ENCODE results near the gene KNDC1. TPM values are rescaled to one million over a fixed set of nuclear protein-coding genes. Genes with fewer than 3 reads are reported as not detected.

KNDC1 gene
- total RNA-seq, 1 donor from 2014 or later, result 0.09 TPM

GRCh38 chr10:133257489-133258065 is 97.6 kb downstream of the KNDC1 start:
- POLR2A ChIA-PET, result interaction anchor here (0.6 to 3.6 kb wide), 6 partner anchors 11 to 109 kb away, joined by 3 to 32 read pairs (median 5); partner anchors contain the start of gene ADAM8
- H3K27me3 Mint-ChIP-seq, result no peaks in the 10 kb centered on the region
- TF ChIP-seq CTCF (IDR thresholded peaks at IDR 0.05), result no peak
- peak overlapping the region; percentile 68 for H3K27ac Mint-ChIP-seq
- H3K36me3 Mint-ChIP-seq (ENCODE audit: low read depth), result no peaks in the 10 kb centered on the region
- peak; percentile 15 for ATAC-seq (ENCODE audit: low read depth)
- intact Hi-C loops (cut with micrococcal nuclease), result loop anchor here (1.0 to 10.0 kb wide), 3 partner anchors 17 to 313 kb away; partner anchors contain the start of gene CFAP46
- H3K4me1 Mint-ChIP-seq, result peaks cover 51% of the 10 kb centered on the region
- no peaks in the 10 kb centered on the region for H3K9me3 Mint-ChIP-seq
- CTCF ChIA-PET, result interaction anchor here (0.8 to 3.8 kb wide), 5 partner anchors 12 to 114 kb away, joined by 4 to 26 read pairs (median 4); partner anchors contain the start of gene ADAM8
- DNase-seq, result no peak
- H3K4me3 Mint-ChIP-seq, result peak overlapping the region; percentile 68

- Mint-ChIP-seq H3K27ac (peak overlapping the region; percentile 63), H3K4me3 (peak overlapping the region; percentile 41), H3K36me3 (ENCODE audit: low read depth) (peaks cover 6% of the 10 kb centered on the region), H3K27me3 (no peaks in the 10 kb centered on the region), H3K9me3 (no peaks in the 10 kb centered on the region), H3K4me1 (peaks cover 57% of the 10 kb centered on the region)
- TF ChIP-seq CTCF (IDR thresholded peaks at IDR 0.05), result no peak
- ChIA-PET POLR2A (interaction anchor here (0.9 to 3.6 kb wide), 5 partner anchors 12 to 20 kb away, joined by 3 to 32 read pairs (median 5); partner anchors contain the start of gene ADAM8), CTCF (interaction anchor here (0.8 to 3.8 kb wide), 5 partner anchors 13 to 115 kb away, joined by 4 to 26 read pairs (median 4); partner anchors contain the start of gene ADAM8)
- DNase-seq, result no peak
- peak; percentile 6 for ATAC-seq (ENCODE audit: low read depth)
- intact Hi-C loops (cut with micrococcal nuclease), result loop anchor here (2.0 to 10.0 kb wide), 2 partner anchors 17 to 313 kb away; partner anchors contain the start of gene CFAP46
Observed at GRCh38 chr10:133258066-133258817, 98.2 kb downstream of the KNDC1 start.

GRCh38 chr10:133258818-133259601 is 99.0 kb downstream of the KNDC1 start:
- DNase-seq (no peak), ATAC-seq (ENCODE audit: low read depth) (no peak)
- POLR2A ChIA-PET, result interaction anchor here (0.6 to 3.6 kb wide), 5 partner anchors 16 to 87 kb away, joined by 3 to 32 read pairs (median 5); partner anchors contain the start of gene ADAM8
- no peaks in the 10 kb centered on the region for H3K27me3 Mint-ChIP-seq
- CTCF ChIA-PET, result interaction anchor here (3.8 kb wide), 1 partner anchor 18 kb away, joined by 26 read pairs; the partner anchor contains the start of gene ADAM8
- H3K9me3 Mint-ChIP-seq, result no peaks in the 10 kb centered on the region
- H3K4me3 Mint-ChIP-seq, result peak overlapping the region; percentile 39
- H3K36me3 Mint-ChIP-seq (ENCODE audit: low read depth), result peaks cover 7% of the 10 kb centered on the region
- no peak for TF ChIP-seq CTCF (IDR thresholded peaks at IDR 0.05)
- intact Hi-C loops (cut with micrococcal nuclease), result loop anchor here (2.0 to 10.0 kb wide), 2 partner anchors 18 to 314 kb away; partner anchors contain the start of gene CFAP46
- H3K27ac Mint-ChIP-seq, result peak overlapping the region; percentile 81
- peaks cover 62% of the 10 kb centered on the region for H3K4me1 Mint-ChIP-seq

GRCh38 chr10:133259602-133259989 is 99.6 kb downstream of the KNDC1 start:
- POLR2A ChIA-PET, result interaction anchor here (0.6 to 3.6 kb wide), 5 partner anchors 16 to 87 kb away, joined by 3 to 32 read pairs (median 5); partner anchors contain the start of gene ADAM8
- Mint-ChIP-seq H3K27ac (peak overlapping the region; percentile 81), H3K9me3 (no peaks in the 10 kb centered on the region), H3K4me1 (peaks cover 68% of the 10 kb centered on the region), H3K27me3 (no peaks in the 10 kb centered on the region), H3K36me3 (ENCODE audit: low read depth) (peaks cover 10% of the 10 kb centered on the region), H3K4me3 (peak overlapping the region; percentile 39)
- ATAC-seq (ENCODE audit: low read depth) (no peak), DNase-seq (no peak)
- TF ChIP-seq CTCF (IDR thresholded peaks at IDR 0.05), result no peak
- intact Hi-C loops (cut with micrococcal nuclease), result loop anchor here (2.0 to 10.0 kb wide), 2 partner anchors 19 to 315 kb away; partner anchors contain the start of gene CFAP46
- CTCF ChIA-PET, result interaction anchor here (3.8 kb wide), 1 partner anchor 17 kb away, joined by 26 read pairs; the partner anchor contains the start of gene ADAM8
